ENCODE measurements around the gene PHACTR1. TPM values are rescaled to one million over a fixed set of nuclear protein-coding genes. Genes with fewer than 3 reads are reported as not detected.
A peak's percentile ranks its signal among the peaks of the same experiment; 100 is the strongest.

Gene PHACTR1
- total and polyA plus RNA-seq, 9 of the 15 experiments (the other 6 are each of a cell fraction or from before 2014, with no cell fraction given) = 11.5 to 32.6 (median 22.0) TPM

- TF ChIP-seq ZNF3 (CRISPR knock-in tag; IDR thresholded peaks at IDR 0.05) (no peak), ZNF311 (CRISPR knock-in tag; IDR thresholded peaks at IDR 0.05) (no peak), ZNF79 (CRISPR knock-in tag; IDR thresholded peaks at IDR 0.05; ENCODE audit: low read depth) (no peak), TCF15 (CRISPR knock-in tag; IDR thresholded peaks at IDR 0.05) (0 out of 2 replicates have a peak, but pooled peaks have one; percentile 14), ZNF589 (CRISPR knock-in tag; IDR thresholded peaks at IDR 0.05; ENCODE audit: low read depth) (no peak), HMG20B (CRISPR knock-in tag; IDR thresholded peaks at IDR 0.05) (no peak), DACH1 (IDR thresholded peaks at IDR 0.05; ENCODE audit: partially characterized antibody) (peak; percentile 19), CBX2 (IDR thresholded peaks at IDR 0.05; ENCODE audit: insufficient read depth, low read length, poor library complexity, severe bottlenecking) (no peak), MCM5 (IDR thresholded peaks at IDR 0.05; ENCODE audit: low read depth) (no peak), ZNF77 (CRISPR knock-in tag; IDR thresholded peaks at IDR 0.05) (no peak), XRCC4 (IDR thresholded peaks at IDR 0.05; ENCODE audit: extremely low read depth, insufficient read depth, insufficient read length) (no peak), POU5F1 (IDR thresholded peaks at IDR 0.05; ENCODE audit: borderline replicate concordance, low read depth, low read length, partially characterized antibody) (no peak), EZH2 (IDR thresholded peaks at IDR 0.05; ENCODE audit: borderline replicate concordance, low read depth, low read length) (no peak), SP1 (CRISPR knock-in tag; IDR thresholded peaks at IDR 0.05) (peak; percentile 54), RUNX1 (IDR thresholded peaks at IDR 0.05; ENCODE audit: low read depth) (no peak), KLF13 (tag; IDR thresholded peaks at IDR 0.05; ENCODE audit: borderline replicate concordance, low read depth) (no peak; the same call in 1 of the 2 replicates), FOXP1 (CRISPR knock-in tag; IDR thresholded peaks at IDR 0.05) (no peak), NFYB (IDR thresholded peaks at IDR 0.05; ENCODE audit: extremely low read depth, insufficient read length) (no peak)
- TF ChIP-seq, protein P1, sequence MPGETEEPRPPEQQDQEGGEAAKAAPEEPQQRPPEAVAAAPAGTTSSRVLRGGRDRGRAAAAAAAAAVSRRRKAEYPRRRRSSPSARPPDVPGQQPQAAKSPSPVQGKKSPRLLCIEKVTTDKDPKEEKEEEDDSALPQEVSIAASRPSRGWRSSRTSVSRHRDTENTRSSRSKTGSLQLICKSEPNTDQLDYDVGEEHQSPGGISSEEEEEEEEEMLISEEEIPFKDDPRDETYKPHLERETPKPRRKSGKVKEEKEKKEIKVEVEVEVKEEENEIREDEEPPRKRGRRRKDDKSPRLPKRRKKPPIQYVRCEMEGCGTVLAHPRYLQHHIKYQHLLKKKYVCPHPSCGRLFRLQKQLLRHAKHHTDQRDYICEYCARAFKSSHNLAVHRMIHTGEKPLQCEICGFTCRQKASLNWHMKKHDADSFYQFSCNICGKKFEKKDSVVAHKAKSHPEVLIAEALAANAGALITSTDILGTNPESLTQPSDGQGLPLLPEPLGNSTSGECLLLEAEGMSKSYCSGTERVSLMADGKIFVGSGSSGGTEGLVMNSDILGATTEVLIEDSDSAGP (CRISPR knock-in tag; IDR thresholded peaks at IDR 0.05) = no peak
- TF ChIP-seq, protein P2, sequence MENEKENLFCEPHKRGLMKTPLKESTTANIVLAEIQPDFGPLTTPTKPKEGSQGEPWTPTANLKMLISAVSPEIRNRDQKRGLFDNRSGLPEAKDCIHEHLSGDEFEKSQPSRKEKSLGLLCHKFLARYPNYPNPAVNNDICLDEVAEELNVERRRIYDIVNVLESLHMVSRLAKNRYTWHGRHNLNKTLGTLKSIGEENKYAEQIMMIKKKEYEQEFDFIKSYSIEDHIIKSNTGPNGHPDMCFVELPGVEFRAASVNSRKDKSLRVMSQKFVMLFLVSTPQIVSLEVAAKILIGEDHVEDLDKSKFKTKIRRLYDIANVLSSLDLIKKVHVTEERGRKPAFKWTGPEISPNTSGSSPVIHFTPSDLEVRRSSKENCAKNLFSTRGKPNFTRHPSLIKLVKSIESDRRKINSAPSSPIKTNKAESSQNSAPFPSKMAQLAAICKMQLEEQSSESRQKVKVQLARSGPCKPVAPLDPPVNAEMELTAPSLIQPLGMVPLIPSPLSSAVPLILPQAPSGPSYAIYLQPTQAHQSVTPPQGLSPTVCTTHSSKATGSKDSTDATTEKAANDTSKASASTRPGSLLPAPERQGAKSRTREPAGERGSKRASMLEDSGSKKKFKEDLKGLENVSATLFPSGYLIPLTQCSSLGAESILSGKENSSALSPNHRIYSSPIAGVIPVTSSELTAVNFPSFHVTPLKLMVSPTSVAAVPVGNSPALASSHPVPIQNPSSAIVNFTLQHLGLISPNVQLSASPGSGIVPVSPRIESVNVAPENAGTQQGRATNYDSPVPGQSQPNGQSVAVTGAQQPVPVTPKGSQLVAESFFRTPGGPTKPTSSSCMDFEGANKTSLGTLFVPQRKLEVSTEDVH (IDR thresholded peaks at IDR 0.05; ENCODE audit: low read depth, partially characterized antibody) = no peak
- TF ChIP-seq, protein P3, sequence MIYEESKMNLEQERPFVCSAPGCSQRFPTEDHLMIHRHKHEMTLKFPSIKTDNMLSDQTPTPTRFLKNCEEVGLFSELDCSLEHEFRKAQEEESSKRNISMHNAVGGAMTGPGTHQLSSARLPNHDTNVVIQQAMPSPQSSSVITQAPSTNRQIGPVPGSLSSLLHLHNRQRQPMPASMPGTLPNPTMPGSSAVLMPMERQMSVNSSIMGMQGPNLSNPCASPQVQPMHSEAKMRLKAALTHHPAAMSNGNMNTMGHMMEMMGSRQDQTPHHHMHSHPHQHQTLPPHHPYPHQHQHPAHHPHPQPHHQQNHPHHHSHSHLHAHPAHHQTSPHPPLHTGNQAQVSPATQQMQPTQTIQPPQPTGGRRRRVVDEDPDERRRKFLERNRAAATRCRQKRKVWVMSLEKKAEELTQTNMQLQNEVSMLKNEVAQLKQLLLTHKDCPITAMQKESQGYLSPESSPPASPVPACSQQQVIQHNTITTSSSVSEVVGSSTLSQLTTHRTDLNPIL (CRISPR knock-in tag; IDR thresholded peaks at IDR 0.05) = no peak
These were observed 611.7 kb downstream of the PHACTR1 start, which contains the start of gene TBC1D7 (continued) for GRCh38 chr6:13328076-13328874.
